ENCODE results near the gene MIPOL1. TPM values are rescaled to one million over a fixed set of nuclear protein-coding genes. Genes with fewer than 3 reads are reported as not detected.
"Not testable (repeated sequence)": the region's sequence is repeated elsewhere in the genome, so short reads cannot be mapped to it uniquely, and the experiment has no call there.

The MIPOL1 gene
- total and polyA plus RNA-seq, 5 donors: 3.9 to 13.2 (median 11.3) TPM

DNA sequence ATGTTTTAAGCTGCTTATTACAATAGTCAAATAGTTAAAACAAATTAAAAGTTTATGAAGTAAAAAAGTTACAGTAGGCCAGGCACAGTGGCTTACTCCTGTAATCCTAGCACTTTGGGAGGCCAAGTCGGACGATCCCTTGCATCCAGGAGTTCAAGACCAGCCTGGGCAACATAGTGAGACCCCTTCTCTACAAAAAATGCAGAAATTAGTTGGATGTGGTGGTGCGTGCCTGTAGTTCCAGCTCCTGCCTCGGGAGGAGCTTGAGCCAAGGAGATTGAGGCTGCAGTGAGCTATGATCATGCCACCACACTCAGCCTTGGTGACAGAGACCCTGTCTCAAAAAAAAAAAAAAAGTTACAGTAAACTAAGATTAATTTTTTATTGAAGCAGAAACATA is 142.6 kb downstream of the MIPOL1 start:
- Histone ChIP-seq H3K9me3 (ENCODE audit: control insufficient read depth, low read length) (no peaks in the 10 kb centered on the region), H3K4me1 (ENCODE audit: control insufficient read depth, insufficient read depth, low read length) (no peaks in the 10 kb centered on the region), H3K27me3 (ENCODE audit: control insufficient read depth, insufficient read depth) (no peaks in the 10 kb centered on the region), H3K27ac (ENCODE audit: low read length) (no peak overlapping the region), H3K4me3 (ENCODE audit: low read length) (no peak overlapping the region)
- no peak for DNase-seq
- 90% methylated on average over 4 of the region's 4 CpGs for WGBS
- no peak for ATAC-seq
- intact Hi-C loops (cut with DNase I): no loop called here

DNA sequence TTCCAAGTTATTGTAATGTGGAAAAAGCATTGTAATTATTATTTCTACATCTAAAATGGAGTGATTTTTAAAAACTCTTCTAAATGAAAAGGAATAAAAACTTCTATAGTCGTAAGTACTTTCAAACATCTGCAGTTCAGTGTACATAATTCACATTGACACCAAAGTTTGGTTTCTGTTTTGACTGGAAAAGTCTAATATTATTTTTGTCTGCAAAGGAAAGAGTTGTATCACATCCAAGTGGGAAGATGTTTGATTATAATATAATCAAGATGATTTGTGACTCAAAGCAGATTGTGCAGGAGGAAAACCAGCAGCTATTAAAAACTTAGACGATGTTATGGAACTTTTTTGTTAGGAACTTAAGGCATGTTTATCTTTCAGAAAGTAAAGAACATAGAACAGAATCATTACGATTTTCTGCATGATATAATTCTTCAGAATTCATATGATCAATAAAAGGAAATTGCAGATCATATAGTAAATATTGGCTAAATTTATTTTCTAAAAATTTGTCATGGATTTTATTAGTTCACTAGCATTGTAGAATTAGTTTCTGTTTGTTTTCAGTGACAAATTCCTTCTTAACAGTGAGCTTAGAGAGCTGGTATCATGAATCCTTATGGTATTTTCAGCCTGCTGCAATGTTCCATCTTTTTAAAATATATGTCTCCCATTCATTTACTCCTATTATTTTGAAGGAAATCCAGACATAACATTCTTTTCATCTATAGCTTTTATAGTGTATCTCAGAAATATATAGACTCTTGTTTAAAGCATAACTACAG is 145.8 kb downstream of the MIPOL1 start:
- no peak for ATAC-seq
- WGBS: 77% methylated on average over 3 of the region's 3 CpGs
- H3K27ac ChIP-seq (ENCODE audit: low read length): no peak overlapping the region
- DNase-seq: no peak
- no peaks in the 10 kb centered on the region for H3K27me3 ChIP-seq (ENCODE audit: control insufficient read depth, insufficient read depth)
- intact Hi-C loops (cut with DNase I): no loop called here
- no peaks in the 10 kb centered on the region for H3K4me1 ChIP-seq (ENCODE audit: control insufficient read depth, insufficient read depth, low read length)
- H3K9me3 ChIP-seq (ENCODE audit: control insufficient read depth, low read length): no peaks in the 10 kb centered on the region
- no peak overlapping the region for H3K4me3 ChIP-seq (ENCODE audit: low read length)

DNA sequence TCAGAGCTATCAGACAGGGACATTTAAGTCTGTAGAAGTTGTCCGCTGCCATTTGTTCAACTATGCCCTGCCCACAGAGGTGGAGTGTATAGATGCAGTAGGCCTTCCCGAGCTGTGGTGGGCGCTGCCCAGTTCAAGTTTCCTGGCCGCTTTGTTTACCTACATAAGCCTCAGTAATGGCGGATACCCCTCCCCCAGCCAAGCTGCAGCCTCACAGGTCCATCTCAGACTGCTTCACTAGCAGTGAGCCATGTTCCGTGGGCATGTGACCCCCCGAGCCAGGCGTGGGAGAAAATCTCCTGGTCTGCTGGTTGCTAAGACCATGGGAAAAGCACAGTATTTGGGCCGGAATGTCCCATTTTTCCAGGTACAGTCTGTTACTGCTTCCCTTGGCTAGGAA is 165.9 kb downstream of the MIPOL1 start:
- Histone ChIP-seq H3K27ac (ENCODE audit: low read length) (no peak overlapping the region), H3K9me3 (ENCODE audit: control insufficient read depth, low read length) (no peaks in the 10 kb centered on the region), H3K4me1 (ENCODE audit: control insufficient read depth, insufficient read depth, low read length) (no peaks in the 10 kb centered on the region), H3K4me3 (ENCODE audit: low read length) (no peak overlapping the region), H3K27me3 (ENCODE audit: control insufficient read depth, insufficient read depth) (no peaks in the 10 kb centered on the region)
- intact Hi-C loops (cut with DNase I): no loop called here
- ATAC-seq (no peak), DNase-seq (peak in 2 of 3 donors; percentile 4 to 10)
- 97% methylated on average over 9 of the region's 9 CpGs for WGBS

DNA sequence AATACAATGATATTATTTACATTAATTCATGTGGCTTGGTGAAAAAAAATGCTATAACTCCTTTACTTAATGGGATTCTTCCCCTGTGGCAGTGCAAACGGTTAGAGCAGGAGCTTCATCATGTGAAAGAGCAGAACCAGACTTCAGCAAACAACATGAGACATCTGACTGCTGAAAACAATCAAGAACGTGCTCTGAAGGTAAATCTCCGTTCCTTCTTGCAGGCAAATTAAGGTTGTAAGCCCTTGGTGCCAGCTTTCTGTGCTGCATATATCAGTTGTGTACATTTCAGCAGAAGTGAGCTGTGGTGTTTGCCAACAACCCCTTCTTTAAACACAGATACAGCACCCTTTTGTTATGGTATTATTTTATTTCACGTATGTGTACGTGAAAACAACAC is 171.7 kb downstream of the MIPOL1 start:
- 60% methylated on average over 5 of the region's 5 CpGs for WGBS
- Histone ChIP-seq H3K9me3 (ENCODE audit: control insufficient read depth, low read length) (no peaks in the 10 kb centered on the region), H3K27ac (ENCODE audit: low read length) (no peak overlapping the region), H3K4me3 (ENCODE audit: low read length) (no peak overlapping the region), H3K27me3 (ENCODE audit: control insufficient read depth, insufficient read depth) (no peaks in the 10 kb centered on the region), H3K4me1 (ENCODE audit: control insufficient read depth, insufficient read depth, low read length) (no peaks in the 10 kb centered on the region)
- ATAC-seq: no peak
- DNase-seq: no peak
- intact Hi-C loops (cut with DNase I): no loop called here

GRCh38 chr14:37375566-37375965 is 177.8 kb downstream of the MIPOL1 start:
- Histone ChIP-seq H3K9me3 (ENCODE audit: control insufficient read depth, low read length) (no peaks in the 10 kb centered on the region), H3K4me1 (ENCODE audit: control insufficient read depth, insufficient read depth, low read length) (no peaks in the 10 kb centered on the region), H3K27ac (ENCODE audit: low read length) (no peak overlapping the region), H3K27me3 (ENCODE audit: control insufficient read depth, insufficient read depth) (no peaks in the 10 kb centered on the region), H3K4me3 (ENCODE audit: low read length) (no peak overlapping the region)
- DNase-seq (no peak), ATAC-seq (no peak)
- intact Hi-C loops (cut with DNase I): no loop called here

GRCh38 chr14:37376944-37377609 is 179.3 kb downstream of the MIPOL1 start:
- H3K27me3 ChIP-seq (ENCODE audit: control insufficient read depth, insufficient read depth): no peaks in the 10 kb centered on the region
- 85% methylated on average over 3 of the region's 3 CpGs for WGBS
- DNase-seq (no peak), ATAC-seq (no peak)
- H3K4me1 ChIP-seq (ENCODE audit: control insufficient read depth, insufficient read depth, low read length): no peaks in the 10 kb centered on the region
- intact Hi-C loops (cut with DNase I): no loop called here
- H3K4me3 ChIP-seq (ENCODE audit: low read length): no peak overlapping the region
- H3K27ac ChIP-seq (ENCODE audit: low read length): no peak overlapping the region
- no peaks in the 10 kb centered on the region for H3K9me3 ChIP-seq (ENCODE audit: control insufficient read depth, low read length)

- Histone ChIP-seq H3K27me3 (ENCODE audit: control insufficient read depth, insufficient read depth) (no peaks in the 10 kb centered on the region), H3K4me3 (ENCODE audit: low read length) (no peak overlapping the region), H3K4me1 (ENCODE audit: control insufficient read depth, insufficient read depth, low read length) (no peaks in the 10 kb centered on the region), H3K9me3 (ENCODE audit: control insufficient read depth, low read length) (no peaks in the 10 kb centered on the region), H3K27ac (ENCODE audit: low read length) (no peak overlapping the region)
- ATAC-seq: no peak
- WGBS: 78% methylated on average over 6 of the region's 6 CpGs
- DNase-seq: no peak
- intact Hi-C loops (cut with DNase I): no loop called here
Measured at GRCh38 chr14:37384870-37385596, 187.3 kb downstream of the MIPOL1 start.

- 90% methylated on average over 8 of the region's 8 CpGs for WGBS
- H3K4me1 ChIP-seq (ENCODE audit: control insufficient read depth, insufficient read depth, low read length); intact Hi-C loops (cut with DNase I); H3K27ac ChIP-seq (ENCODE audit: low read length); H3K4me3 ChIP-seq (ENCODE audit: low read length); H3K27me3 ChIP-seq (ENCODE audit: control insufficient read depth, insufficient read depth); DNase-seq; ATAC-seq; H3K9me3 ChIP-seq (ENCODE audit: control insufficient read depth, low read length): not testable (repeated sequence)
Measured at GRCh38 chr14:37397157-37397940, 199.6 kb downstream of the MIPOL1 start.

- Histone ChIP-seq H3K27me3 (ENCODE audit: control insufficient read depth, insufficient read depth) (no peaks in the 10 kb centered on the region), H3K9me3 (ENCODE audit: control insufficient read depth, low read length) (no peaks in the 10 kb centered on the region), H3K4me1 (ENCODE audit: control insufficient read depth, insufficient read depth, low read length) (no peaks in the 10 kb centered on the region), H3K4me3 (ENCODE audit: low read length) (no peak overlapping the region), H3K27ac (ENCODE audit: low read length) (no peak overlapping the region)
- intact Hi-C loops (cut with DNase I): no loop called here
- ATAC-seq (no peak), DNase-seq (peak in 1 of 3 donors; percentile 24)
- 82% methylated on average over 3 of the region's 3 CpGs for WGBS
Measured at GRCh38 chr14:37397941-37398215, 200.1 kb downstream of the MIPOL1 start.

DNA sequence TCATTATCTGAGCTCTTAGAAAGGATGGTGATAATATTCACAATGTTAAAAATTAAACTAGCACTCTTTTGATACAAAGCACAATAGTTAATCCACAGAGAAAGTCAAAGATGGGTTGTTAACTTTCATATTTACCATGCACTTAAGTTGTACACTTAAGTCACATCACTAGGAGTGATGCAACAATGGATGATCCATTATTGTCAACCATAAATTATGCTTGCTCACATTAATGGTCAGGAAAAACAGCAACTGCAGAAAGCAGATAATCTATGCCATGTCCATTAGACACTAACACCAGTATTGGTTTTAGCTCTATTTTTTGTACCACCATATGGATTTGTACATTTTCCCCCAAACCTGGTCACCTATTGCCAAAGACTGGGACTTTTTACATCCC is 201.8 kb downstream of the MIPOL1 start:
- intact Hi-C loops (cut with DNase I): no loop called here
- no peaks in the 10 kb centered on the region for H3K27me3 ChIP-seq (ENCODE audit: control insufficient read depth, insufficient read depth)
- H3K4me1 ChIP-seq (ENCODE audit: control insufficient read depth, insufficient read depth, low read length): no peaks in the 10 kb centered on the region
- ATAC-seq: no peak
- no peak overlapping the region for H3K4me3 ChIP-seq (ENCODE audit: low read length)
- no peak overlapping the region for H3K27ac ChIP-seq (ENCODE audit: low read length)
- no peaks in the 10 kb centered on the region for H3K9me3 ChIP-seq (ENCODE audit: control insufficient read depth, low read length)
- DNase-seq: no peak

GRCh38 chr14:37401093-37401492 is 203.4 kb downstream of the MIPOL1 start:
- WGBS: 91% methylated on average over 1 of the region's 1 CpG
- no peaks in the 10 kb centered on the region for H3K4me1 ChIP-seq (ENCODE audit: control insufficient read depth, insufficient read depth, low read length)
- no peak overlapping the region for H3K27ac ChIP-seq (ENCODE audit: low read length)
- no peaks in the 10 kb centered on the region for H3K9me3 ChIP-seq (ENCODE audit: control insufficient read depth, low read length)
- no peak overlapping the region for H3K4me3 ChIP-seq (ENCODE audit: low read length)
- no peak for ATAC-seq
- H3K27me3 ChIP-seq (ENCODE audit: control insufficient read depth, insufficient read depth): no peaks in the 10 kb centered on the region
- intact Hi-C loops (cut with DNase I): no loop called here
- no peak for DNase-seq

All from right cardiac atrium (tissue), 5 donors.